GM12891 (cell line): ENCODE measurements around the gene NOTCH2.

Source experiments
- PAX5 ChIP-seq: IDR thresholded peaks from 2 replicates; pipeline ENCODE4 v1.6.1; 2011; ENCODE audit warnings: low read length, moderate library complexity, mild to moderate bottlenecking; ENCODE audit not compliant: insufficient read depth, severe bottlenecking
- POLR2A ChIP-seq: IDR thresholded peaks from 2 replicates; pipeline ENCODE4 v1.6.1; 2011; ENCODE audit warnings: low read depth, low read length, control low read depth
- POLR2AphosphoS5 ChIP-seq: IDR thresholded peaks from 2 replicates; pipeline ENCODE4 v1.6.1; 2011; ENCODE audit warnings: low read depth, low read length, control low read depth
- POU2F2 ChIP-seq: IDR thresholded peaks from 2 replicates; pipeline ENCODE4 v1.6.1; 2011; ENCODE audit warnings: low read depth, mild to moderate bottlenecking, control low read depth, low read length, moderate library complexity
- SPI1 ChIP-seq: IDR thresholded peaks from 2 replicates; pipeline ENCODE4 v1.6.1; 2011; ENCODE audit warnings: low read depth, low read length, control low read depth
- TAF1 ChIP-seq: IDR thresholded peaks from 2 replicates; pipeline ENCODE4 v1.6.1; 2011; ENCODE audit warnings: low read depth, low read length, control low read depth

GRCh38 chr1:119919241-119919640 is 150.2 kb downstream of the NOTCH2 start:
- TF ChIP-seq POLR2AphosphoS5 (no peak), POLR2A (no peak), PAX5 (no peak), POU2F2 (no peak), TAF1 (no peak), SPI1 (no peak)
